Skeletal muscle satellite cell (primary cell): ENCODE measurements around the gene LPIN2.
"Not testable (repeated sequence)": the region's sequence is repeated elsewhere in the genome, so short reads cannot be mapped to it uniquely, and the experiment has no call there.

Experiments
- H3K27me3 ChIP-seq: 2 replicates; pipeline ENCODE4 v1.7.0; 2013; ENCODE audit warnings: low read length; ENCODE audit not compliant: control insufficient read depth, insufficient read depth
- H3K36me3 ChIP-seq: 2 replicates; pipeline ENCODE4 v1.7.0; 2013; ENCODE audit warnings: mild to moderate bottlenecking, control low read depth, low read length; ENCODE audit not compliant: insufficient read depth
- H3K4me1 ChIP-seq: 2 replicates; pipeline ENCODE4 v1.7.0; 2013; ENCODE audit warnings: low read length; ENCODE audit not compliant: control insufficient read depth, insufficient read depth
- H3K4me2 ChIP-seq: 2 replicates; pipeline ENCODE4 v1.7.0; 2013; ENCODE audit warnings: mild to moderate bottlenecking, low read length
- H3K4me3 ChIP-seq: 2 replicates; pipeline ENCODE4 v1.7.0; 2013; ENCODE audit warnings: low read length
- H3K9ac ChIP-seq: 2 replicates; pipeline ENCODE4 v1.7.0; 2013; ENCODE audit warnings: mild to moderate bottlenecking, low read depth, low read length, moderate library complexity
- H3K9me3 ChIP-seq: replicated peaks from 2 replicates; pipeline ENCODE4 v1.7.0; 2013; ENCODE audit warnings: mild to moderate bottlenecking, control low read depth, low read length

Gene LPIN2

GRCh38 chr18:3040881-3041280 is 27.9 kb upstream of the LPIN2 start:
- no peaks in the 10 kb centered on the region for H3K36me3 ChIP-seq
- no peaks in the 10 kb centered on the region for H3K9me3 ChIP-seq
- no peak overlapping the region for H3K4me2 ChIP-seq
- no peak overlapping the region for H3K4me3 ChIP-seq
- peaks cover 6% of the 10 kb centered on the region for H3K4me1 ChIP-seq
- no peaks in the 10 kb centered on the region for H3K27me3 ChIP-seq
- H3K9ac ChIP-seq, result no peak overlapping the region

GRCh38 chr18:3040173-3040572 is 27.2 kb upstream of the LPIN2 start:
- H3K4me1 ChIP-seq, result peaks cover 6% of the 10 kb centered on the region
- H3K9ac ChIP-seq, result no peak overlapping the region
- H3K36me3 ChIP-seq, result no peaks in the 10 kb centered on the region
- H3K4me2 ChIP-seq, result no peak overlapping the region
- no peaks in the 10 kb centered on the region for H3K9me3 ChIP-seq
- no peak overlapping the region for H3K4me3 ChIP-seq
- no peaks in the 10 kb centered on the region for H3K27me3 ChIP-seq

- Histone ChIP-seq H3K9ac (no peak overlapping the region), H3K4me2 (no peak overlapping the region), H3K4me1 (peaks cover 6% of the 10 kb centered on the region), H3K4me3 (no peak overlapping the region), H3K27me3 (no peaks in the 10 kb centered on the region), H3K36me3 (no peaks in the 10 kb centered on the region), H3K9me3 (no peaks in the 10 kb centered on the region)
Observed at GRCh38 chr18:3037423-3037915, 24.5 kb upstream of the LPIN2 start.

GRCh38 chr18:3036108-3036507 is 23.2 kb upstream of the LPIN2 start:
- no peaks in the 10 kb centered on the region for H3K36me3 ChIP-seq

GRCh38 chr18:3035635-3036034 is 22.7 kb upstream of the LPIN2 start:
- H3K4me3 ChIP-seq, result no peak overlapping the region
- no peak overlapping the region for H3K4me2 ChIP-seq
- H3K9ac ChIP-seq, result no peak overlapping the region
- no peaks in the 10 kb centered on the region for H3K9me3 ChIP-seq
- peaks cover 6% of the 10 kb centered on the region for H3K4me1 ChIP-seq
- H3K36me3 ChIP-seq, result no peaks in the 10 kb centered on the region
- H3K27me3 ChIP-seq, result peaks cover 8% of the 10 kb centered on the region

More at GRCh38 chr18:3036108-3036507, 23.2 kb upstream of the LPIN2 start:
- Histone ChIP-seq H3K4me1 (peaks cover 6% of the 10 kb centered on the region), H3K9ac (no peak overlapping the region), H3K4me2 (no peak overlapping the region), H3K27me3 (peaks cover 7% of the 10 kb centered on the region), H3K9me3 (no peaks in the 10 kb centered on the region), H3K4me3 (no peak overlapping the region)

GRCh38 chr18:3032721-3033120 is 19.8 kb upstream of the LPIN2 start:
- no peak overlapping the region for H3K4me2 ChIP-seq
- peaks cover 6% of the 10 kb centered on the region for H3K4me1 ChIP-seq
- no peak overlapping the region for H3K4me3 ChIP-seq
- H3K9ac ChIP-seq, result no peak overlapping the region
- peaks cover 8% of the 10 kb centered on the region for H3K27me3 ChIP-seq
- no peaks in the 10 kb centered on the region for H3K9me3 ChIP-seq
- no peaks in the 10 kb centered on the region for H3K36me3 ChIP-seq

- Histone ChIP-seq H3K27me3 (peaks cover 8% of the 10 kb centered on the region), H3K4me3 (no peak overlapping the region), H3K4me2 (no peak overlapping the region), H3K9ac (no peak overlapping the region), H3K9me3 (no peaks in the 10 kb centered on the region), H3K4me1 (no peaks in the 10 kb centered on the region), H3K36me3 (no peaks in the 10 kb centered on the region)
Observed at GRCh38 chr18:3029215-3029952, 16.4 kb upstream of the LPIN2 start.

- H3K4me1 ChIP-seq, H3K9ac ChIP-seq, H3K27me3 ChIP-seq, H3K36me3 ChIP-seq, H3K4me3 ChIP-seq, H3K4me2 ChIP-seq, H3K9me3 ChIP-seq: not testable (repeated sequence)
Observed at GRCh38 chr18:3028115-3028514, 15.2 kb upstream of the LPIN2 start.

- H3K9ac ChIP-seq, result no peak overlapping the region
- no peaks in the 10 kb centered on the region for H3K36me3 ChIP-seq
- no peaks in the 10 kb centered on the region for H3K4me1 ChIP-seq
- H3K27me3 ChIP-seq, result peaks cover 8% of the 10 kb centered on the region
- no peaks in the 10 kb centered on the region for H3K9me3 ChIP-seq
- H3K4me3 ChIP-seq, result no peak overlapping the region
- no peak overlapping the region for H3K4me2 ChIP-seq
Observed at GRCh38 chr18:3027370-3027891, 14.5 kb upstream of the LPIN2 start.

GRCh38 chr18:3025544-3025943 is 12.6 kb upstream of the LPIN2 start:
- H3K36me3 ChIP-seq, result no peaks in the 10 kb centered on the region
- H3K4me1 ChIP-seq, result no peaks in the 10 kb centered on the region
- no peak overlapping the region for H3K9ac ChIP-seq
- no peaks in the 10 kb centered on the region for H3K9me3 ChIP-seq
- no peak overlapping the region for H3K4me3 ChIP-seq
- H3K27me3 ChIP-seq, result no peaks in the 10 kb centered on the region
- no peak overlapping the region for H3K4me2 ChIP-seq

- H3K4me3 ChIP-seq, H3K36me3 ChIP-seq, H3K27me3 ChIP-seq, H3K4me2 ChIP-seq, H3K9ac ChIP-seq, H3K4me1 ChIP-seq, H3K9me3 ChIP-seq: not testable (repeated sequence)
Observed at GRCh38 chr18:3023603-3024002, 10.7 kb upstream of the LPIN2 start.
